Measurements from ENCODE around the gene XRCC6. TPM values are rescaled to one million over a fixed set of nuclear protein-coding genes. Genes with fewer than 3 reads are reported as not detected.
A peak's percentile ranks its signal among the peaks of the same experiment; 100 is the strongest.
"Not testable (repeated sequence)": the region's sequence is repeated elsewhere in the genome, so short reads cannot be mapped to it uniquely, and the experiment has no call there.

The XRCC6 gene
- total and polyA plus RNA-seq, 2 experiments from 2014 or later = 250 to 423 TPM

DNA sequence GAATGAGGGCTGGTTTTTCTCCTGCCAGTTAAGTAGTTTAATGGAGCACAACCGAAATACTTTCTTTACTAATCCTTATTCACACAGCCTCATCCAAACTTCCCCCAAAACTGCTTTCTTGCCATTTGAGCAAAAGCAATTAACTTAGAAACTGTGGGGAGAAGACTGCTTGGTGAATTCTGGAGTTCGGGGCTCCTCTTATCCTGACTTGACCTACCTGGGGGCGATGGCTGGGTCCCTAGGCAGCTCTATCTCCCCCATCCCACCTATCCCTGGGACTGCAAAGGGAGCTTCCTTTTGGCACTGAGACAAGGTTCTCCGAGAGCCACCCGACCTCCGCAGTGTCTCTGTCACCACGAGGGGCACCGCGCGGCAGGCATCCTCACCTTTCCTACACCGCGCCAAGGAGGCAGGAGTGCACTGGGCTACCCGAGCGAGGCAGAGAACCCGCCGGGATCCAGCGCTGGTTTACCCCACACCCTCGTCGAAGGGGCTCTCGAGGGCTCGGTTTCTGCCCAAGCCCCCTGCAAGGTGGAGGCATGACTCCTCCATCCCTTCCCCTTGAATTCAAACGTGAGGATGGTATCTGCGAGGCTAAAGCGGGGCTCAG lies 1.0 kb upstream of the XRCC6 start:
- Histone ChIP-seq H3K9me3 (ENCODE audit: low read depth) (no peaks in the 10 kb centered on the region), H3K36me3 (peaks cover 12% of the 10 kb centered on the region), H3K4me3 (peak overlapping the region; percentile 74), H3K4me1 (ENCODE audit: low read depth) (peaks cover 11% of the 10 kb centered on the region), H3K27ac (peak overlapping the region; percentile 75), H3K27me3 (no peaks in the 10 kb centered on the region)
- TF ChIP-seq, protein P1, sequence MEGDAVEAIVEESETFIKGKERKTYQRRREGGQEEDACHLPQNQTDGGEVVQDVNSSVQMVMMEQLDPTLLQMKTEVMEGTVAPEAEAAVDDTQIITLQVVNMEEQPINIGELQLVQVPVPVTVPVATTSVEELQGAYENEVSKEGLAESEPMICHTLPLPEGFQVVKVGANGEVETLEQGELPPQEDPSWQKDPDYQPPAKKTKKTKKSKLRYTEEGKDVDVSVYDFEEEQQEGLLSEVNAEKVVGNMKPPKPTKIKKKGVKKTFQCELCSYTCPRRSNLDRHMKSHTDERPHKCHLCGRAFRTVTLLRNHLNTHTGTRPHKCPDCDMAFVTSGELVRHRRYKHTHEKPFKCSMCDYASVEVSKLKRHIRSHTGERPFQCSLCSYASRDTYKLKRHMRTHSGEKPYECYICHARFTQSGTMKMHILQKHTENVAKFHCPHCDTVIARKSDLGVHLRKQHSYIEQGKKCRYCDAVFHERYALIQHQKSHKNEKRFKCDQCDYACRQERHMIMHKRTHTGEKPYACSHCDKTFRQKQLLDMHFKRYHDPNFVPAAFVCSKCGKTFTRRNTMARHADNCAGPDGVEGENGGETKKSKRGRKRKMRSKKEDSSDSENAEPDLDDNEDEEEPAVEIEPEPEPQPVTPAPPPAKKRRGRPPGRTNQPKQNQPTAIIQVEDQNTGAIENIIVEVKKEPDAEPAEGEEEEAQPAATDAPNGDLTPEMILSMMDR (IDR thresholded peaks at IDR 0.05; ENCODE audit: low read depth, low read length) = no peak
- DNase-seq (ENCODE audit: low read depth in 1 of 2, low spot score in 1 of 2) = peak in 1 of 2 donors; percentile 36

DNA sequence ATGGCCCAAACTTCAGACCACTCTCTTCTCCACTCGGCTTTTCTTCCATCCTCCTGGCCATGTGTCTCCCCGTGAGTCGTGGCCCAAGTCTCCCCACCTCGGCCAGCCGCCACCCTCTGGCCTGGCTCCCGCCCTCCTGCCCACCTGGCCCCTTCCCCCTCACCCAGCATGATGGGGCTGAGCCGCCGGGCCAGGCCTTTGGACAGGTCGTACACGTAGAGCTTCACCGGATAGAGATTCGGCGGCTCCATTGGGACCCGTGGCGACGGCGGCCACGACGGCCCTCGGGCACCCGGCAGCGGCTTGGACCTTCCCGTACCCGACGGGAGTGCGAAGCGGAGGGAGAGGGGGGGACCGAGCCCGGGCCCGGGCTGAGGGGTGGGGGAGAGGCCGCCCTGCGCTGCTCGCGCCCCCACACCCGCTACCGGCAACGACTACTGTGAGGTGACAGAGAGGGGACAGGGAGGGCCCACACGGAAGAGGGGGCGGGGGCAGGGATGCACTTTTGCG lies 451 bp upstream of the XRCC6 start, which contains the start of gene DESI1:
DESI1 (minus strand) TSS at position 455 of the 510 bp plus-strand sequence; CDS start at position 251, 204 bp downstream.
- H3K36me3 ChIP-seq = peaks cover 18% of the 10 kb centered on the region
- no peaks in the 10 kb centered on the region for H3K9me3 ChIP-seq (ENCODE audit: low read depth)
- H3K4me1 ChIP-seq (ENCODE audit: low read depth) = peaks cover 11% of the 10 kb centered on the region
- no peaks in the 10 kb centered on the region for H3K27me3 ChIP-seq
- H3K4me3 ChIP-seq = peak within 1 kb of the TSS; percentile 74
- DNase-seq (ENCODE audit: low read depth in 1 of 2, low spot score in 1 of 2) = peak in 1 of 2 donors; percentile 25
- H3K27ac ChIP-seq = peak within 1 kb of the TSS; percentile 97
- TF ChIP-seq, protein P1 (IDR thresholded peaks at IDR 0.05; ENCODE audit: low read depth, low read length) = peak; percentile 8

DNA sequence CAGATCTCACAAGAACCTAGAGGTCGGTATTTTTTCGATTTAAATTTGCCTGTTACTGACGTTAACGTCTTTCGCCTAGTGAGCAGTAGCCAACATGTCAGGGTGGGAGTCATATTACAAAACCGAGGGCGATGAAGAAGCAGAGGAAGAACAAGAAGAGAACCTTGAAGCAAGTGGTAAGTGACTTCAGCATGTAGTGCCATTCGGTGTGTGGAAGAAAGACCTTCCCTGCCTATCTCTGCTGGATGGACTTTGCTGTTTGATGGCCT lies 750 bp downstream of the XRCC6 start:
- H3K4me1 ChIP-seq (ENCODE audit: low read depth) = peaks cover 11% of the 10 kb centered on the region
- peaks cover 28% of the 10 kb centered on the region for H3K36me3 ChIP-seq
- DNase-seq (ENCODE audit: low read depth in 1 of 2, low spot score in 1 of 2) = no peak
- peak overlapping the region; percentile 74 for H3K4me3 ChIP-seq
- TF ChIP-seq, protein P1 (IDR thresholded peaks at IDR 0.05; ENCODE audit: low read depth, low read length) = no peak
- H3K27ac ChIP-seq = peak overlapping the region; percentile 97
- no peaks in the 10 kb centered on the region for H3K9me3 ChIP-seq (ENCODE audit: low read depth)
- H3K27me3 ChIP-seq = no peaks in the 10 kb centered on the region

DNA sequence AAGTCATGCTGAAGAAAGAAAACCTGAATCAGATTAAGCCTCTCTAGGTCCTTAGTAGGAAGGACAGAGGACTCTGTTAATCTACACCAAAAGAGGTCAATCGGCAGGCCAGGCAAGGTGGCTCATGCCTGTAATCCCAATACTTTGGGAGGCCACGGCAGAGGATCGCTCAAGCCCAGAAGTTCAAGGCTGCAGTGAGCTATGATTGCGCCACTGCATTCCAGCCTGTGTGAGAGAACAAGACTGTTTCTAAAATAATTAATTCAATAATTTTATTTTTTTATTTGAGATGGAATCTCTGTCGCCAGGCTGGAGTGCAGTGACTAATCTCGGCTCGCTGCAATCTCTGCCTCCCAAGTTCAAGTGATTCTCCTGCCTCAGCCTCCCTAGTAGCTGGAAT lies 4.5 kb downstream of the XRCC6 start:
- TF ChIP-seq, protein P1 (IDR thresholded peaks at IDR 0.05; ENCODE audit: low read depth, low read length) = no peak
- peaks cover 55% of the 10 kb centered on the region for H3K36me3 ChIP-seq

DNA sequence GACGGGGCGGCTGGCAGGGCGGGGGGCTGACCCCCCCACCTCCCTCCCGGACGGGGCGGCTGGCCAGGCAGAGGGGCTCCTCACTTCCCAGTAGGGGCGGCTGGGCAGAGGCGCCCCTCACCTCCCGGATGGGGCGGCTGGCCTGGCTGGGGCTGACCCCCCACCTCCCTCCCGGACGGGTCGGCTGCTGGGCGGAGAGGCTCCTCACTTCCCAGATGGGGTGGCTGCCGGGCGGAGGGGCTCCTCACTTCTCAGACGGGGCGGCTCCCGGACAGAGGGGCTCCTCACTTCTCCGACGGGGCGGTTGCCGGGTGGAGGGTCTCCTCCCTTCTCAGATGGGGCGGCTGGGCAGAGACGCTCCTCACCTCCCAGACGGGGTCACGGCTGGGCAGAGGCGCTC lies 10.0 kb downstream of the XRCC6 start:
- not testable (repeated sequence) for DNase-seq (ENCODE audit: low read depth in 1 of 2, low spot score in 1 of 2); H3K9me3 ChIP-seq (ENCODE audit: low read depth); H3K27me3 ChIP-seq; H3K27ac ChIP-seq; H3K4me1 ChIP-seq (ENCODE audit: low read depth); H3K4me3 ChIP-seq
- H3K36me3 ChIP-seq = peaks cover 55% of the 10 kb centered on the region

More for the DNA sequence above, 4.5 kb downstream of the XRCC6 start:
- Histone ChIP-seq H3K27ac (no peak overlapping the region), H3K4me3 (no peak overlapping the region), H3K4me1 (ENCODE audit: low read depth) (peaks cover 6% of the 10 kb centered on the region), H3K9me3 (ENCODE audit: low read depth) (no peaks in the 10 kb centered on the region), H3K27me3 (no peaks in the 10 kb centered on the region)
- DNase-seq (ENCODE audit: low read depth in 1 of 2, low spot score in 1 of 2) = no peak

DNA sequence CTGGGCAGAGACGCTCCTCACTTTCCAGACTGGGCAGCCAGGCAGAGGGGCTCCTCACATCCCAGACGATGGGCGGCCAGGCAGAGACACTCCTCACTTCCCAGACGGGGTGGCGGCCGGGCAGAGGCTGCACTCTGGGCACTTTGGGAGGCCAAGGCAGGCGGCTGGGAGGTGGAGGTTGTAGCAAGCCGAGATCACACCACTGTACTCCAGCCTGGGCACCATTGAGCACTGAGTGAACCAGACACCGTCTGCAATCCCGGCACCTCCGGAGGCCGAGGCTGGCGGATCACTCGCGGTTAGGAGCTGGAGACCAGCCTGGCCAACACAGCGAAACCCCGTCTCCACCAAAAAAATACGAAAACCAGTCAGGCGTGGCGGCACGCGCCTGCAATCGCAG lies 10.5 kb downstream of the XRCC6 start:
- H3K27ac ChIP-seq; H3K27me3 ChIP-seq; H3K9me3 ChIP-seq (ENCODE audit: low read depth); DNase-seq (ENCODE audit: low read depth in 1 of 2, low spot score in 1 of 2); H3K4me3 ChIP-seq; H3K4me1 ChIP-seq (ENCODE audit: low read depth): not testable (repeated sequence)
- peaks cover 55% of the 10 kb centered on the region for H3K36me3 ChIP-seq

DNA sequence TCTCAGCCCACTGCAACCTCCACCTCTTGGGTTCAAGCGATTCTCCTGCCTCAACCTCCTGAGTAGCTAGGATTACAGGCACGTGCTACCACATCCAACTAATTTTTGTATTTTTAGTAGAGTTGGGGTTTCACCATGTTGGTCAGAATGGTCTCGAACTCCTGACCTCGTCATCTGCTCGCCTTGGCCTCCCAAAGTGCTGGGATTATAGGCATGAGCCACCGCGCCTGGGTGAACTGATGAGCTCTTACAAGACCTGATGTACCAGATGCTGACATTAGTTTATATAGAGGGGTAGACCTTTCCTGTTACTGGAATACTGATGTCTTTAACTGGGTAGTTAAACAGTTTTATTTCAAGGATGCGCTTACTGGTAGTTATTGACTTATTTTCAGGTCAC lies 13.5 kb downstream of the XRCC6 start:
- H3K4me3 ChIP-seq; H3K27ac ChIP-seq; H3K27me3 ChIP-seq; H3K4me1 ChIP-seq (ENCODE audit: low read depth); H3K9me3 ChIP-seq (ENCODE audit: low read depth); DNase-seq (ENCODE audit: low read depth in 1 of 2, low spot score in 1 of 2): not testable (repeated sequence)
- H3K36me3 ChIP-seq = peaks cover 51% of the 10 kb centered on the region
